Measurements from ENCODE around the gene RNF145.

Gene RNF145

DNA sequence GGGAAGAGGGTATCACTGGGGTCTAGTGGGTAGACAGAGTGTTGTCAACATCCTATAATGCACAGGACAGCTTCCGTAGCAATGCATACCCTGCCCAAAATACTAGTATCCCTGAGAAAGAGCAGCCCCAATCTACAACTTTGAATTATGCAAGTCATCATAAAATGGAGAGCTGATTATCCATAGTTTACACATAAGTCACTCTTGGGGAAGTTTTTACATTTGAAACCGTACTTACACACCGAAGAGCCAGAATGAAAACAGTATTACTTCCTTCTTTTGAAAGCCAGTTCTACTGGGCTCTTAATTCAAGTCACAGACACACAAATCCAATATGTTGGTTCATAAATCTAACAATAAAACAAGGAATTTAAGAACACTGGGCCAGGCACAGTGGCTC lies 21.6 kb downstream of the RNF145 start:
- Mint-ChIP-seq H3K9me3 (ENCODE audit: low read depth) (no peaks in the 10 kb centered on the region), H3K36me3 (peaks cover 28% of the 10 kb centered on the region), H3K4me1 (ENCODE audit: low read depth) (peaks cover 67% of the 10 kb centered on the region), H3K27ac (peak overlapping the region; percentile 81), H3K4me3 (no peak overlapping the region), H3K27me3 (no peaks in the 10 kb centered on the region)

DNA sequence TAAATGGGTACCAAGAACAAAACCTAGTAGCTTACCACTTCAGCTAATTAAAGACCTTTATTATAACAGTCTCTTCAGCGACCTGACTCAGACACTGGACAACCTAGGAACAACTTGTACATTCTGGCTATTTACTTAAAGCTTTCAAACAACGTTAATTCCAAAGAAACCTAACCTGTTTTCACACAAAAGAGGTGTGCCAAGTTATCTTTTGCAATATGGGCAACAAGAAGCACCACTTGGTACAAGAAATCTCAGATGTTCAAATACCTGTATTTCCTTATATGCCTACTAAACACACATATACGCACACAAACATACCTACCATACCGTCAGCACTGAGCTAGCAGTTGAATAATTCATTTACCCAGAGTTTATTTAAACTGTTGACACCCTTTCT lies 23.0 kb downstream of the RNF145 start:
- Mint-ChIP-seq H3K9me3 (ENCODE audit: low read depth) (no peaks in the 10 kb centered on the region), H3K4me1 (ENCODE audit: low read depth) (peaks cover 70% of the 10 kb centered on the region), H3K27ac (peak overlapping the region; percentile 78), H3K36me3 (peaks cover 24% of the 10 kb centered on the region), H3K27me3 (no peaks in the 10 kb centered on the region), H3K4me3 (no peak overlapping the region)

DNA sequence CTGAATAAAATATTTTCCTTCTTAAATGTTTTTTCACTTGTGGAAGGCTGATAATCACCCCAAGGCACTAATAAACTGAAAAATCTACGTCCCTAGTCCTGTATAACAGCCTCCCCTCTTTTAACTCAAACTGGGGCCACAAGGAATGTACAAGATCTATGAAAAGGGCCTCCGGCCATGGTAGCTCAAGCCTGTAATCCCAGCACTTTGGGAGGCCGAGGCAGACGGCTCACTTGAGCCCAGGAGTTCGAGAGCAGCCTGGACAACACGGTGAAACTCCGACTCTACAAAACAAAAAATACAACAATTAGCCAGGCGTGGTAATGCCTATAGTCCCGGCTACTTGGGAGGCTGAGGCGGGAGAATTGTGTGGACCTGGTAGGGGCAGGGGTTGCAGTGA lies 23.6 kb downstream of the RNF145 start:
- peaks cover 71% of the 10 kb centered on the region for H3K4me1 Mint-ChIP-seq (ENCODE audit: low read depth)
- peaks cover 23% of the 10 kb centered on the region for H3K36me3 Mint-ChIP-seq
- no peak overlapping the region for H3K4me3 Mint-ChIP-seq
- H3K9me3 Mint-ChIP-seq (ENCODE audit: low read depth), result no peaks in the 10 kb centered on the region
- H3K27ac Mint-ChIP-seq, result peak overlapping the region; percentile 78
- no peaks in the 10 kb centered on the region for H3K27me3 Mint-ChIP-seq

DNA sequence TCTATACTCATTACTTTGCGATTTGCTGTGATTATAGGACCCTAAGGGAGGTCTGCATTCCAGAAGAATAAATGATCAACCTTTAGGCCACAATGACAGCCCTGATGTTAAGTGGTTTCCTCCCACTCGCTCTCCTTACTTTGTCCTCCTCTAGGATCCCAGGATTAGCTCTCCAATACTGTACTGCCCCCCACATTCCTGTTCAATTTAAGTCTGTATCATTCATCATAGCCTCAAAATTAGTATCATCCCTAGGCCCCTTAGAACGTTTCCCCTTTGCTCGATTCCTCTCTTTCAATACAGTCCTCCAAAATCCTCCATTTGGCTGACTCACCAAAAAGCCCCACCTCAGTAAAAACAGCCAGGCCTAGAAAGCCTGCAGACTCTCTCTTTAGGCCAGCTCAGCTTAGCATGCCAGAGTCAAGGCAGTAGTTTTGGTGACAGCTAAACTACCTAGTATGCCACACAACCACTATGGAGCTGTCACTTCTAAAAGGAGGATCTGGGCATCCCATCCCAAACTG lies 24.4 kb downstream of the RNF145 start:
- peak overlapping the region; percentile 74 for H3K4me3 Mint-ChIP-seq
- H3K36me3 Mint-ChIP-seq, result peaks cover 22% of the 10 kb centered on the region
- peaks cover 78% of the 10 kb centered on the region for H3K4me1 Mint-ChIP-seq (ENCODE audit: low read depth)
- H3K27me3 Mint-ChIP-seq, result no peaks in the 10 kb centered on the region
- peak overlapping the region; percentile 98 for H3K27ac Mint-ChIP-seq
- H3K9me3 Mint-ChIP-seq (ENCODE audit: low read depth), result no peaks in the 10 kb centered on the region

DNA sequence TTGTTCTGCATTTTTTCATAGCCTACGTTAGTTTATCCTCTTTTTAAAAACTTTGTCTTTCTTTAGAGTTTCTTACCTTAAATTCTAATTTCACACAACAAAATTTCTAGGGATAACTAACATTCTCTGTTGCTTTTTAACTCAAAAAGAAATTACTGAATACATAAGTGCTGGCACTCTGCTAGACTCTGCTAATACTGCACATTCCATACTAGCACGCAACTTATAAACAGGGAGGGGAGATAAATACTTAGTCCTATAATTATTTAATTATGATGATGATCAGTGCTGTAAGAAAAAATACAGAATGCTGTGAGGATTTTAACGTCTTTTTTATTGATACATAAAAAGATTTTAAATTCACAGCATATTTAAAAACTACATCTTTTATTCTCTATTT lies 25.1 kb downstream of the RNF145 start:
- Mint-ChIP-seq H3K4me3 (no peak overlapping the region), H3K4me1 (ENCODE audit: low read depth) (peaks cover 78% of the 10 kb centered on the region), H3K36me3 (peaks cover 22% of the 10 kb centered on the region), H3K9me3 (ENCODE audit: low read depth) (no peaks in the 10 kb centered on the region), H3K27me3 (no peaks in the 10 kb centered on the region), H3K27ac (peak overlapping the region; percentile 98)

DNA sequence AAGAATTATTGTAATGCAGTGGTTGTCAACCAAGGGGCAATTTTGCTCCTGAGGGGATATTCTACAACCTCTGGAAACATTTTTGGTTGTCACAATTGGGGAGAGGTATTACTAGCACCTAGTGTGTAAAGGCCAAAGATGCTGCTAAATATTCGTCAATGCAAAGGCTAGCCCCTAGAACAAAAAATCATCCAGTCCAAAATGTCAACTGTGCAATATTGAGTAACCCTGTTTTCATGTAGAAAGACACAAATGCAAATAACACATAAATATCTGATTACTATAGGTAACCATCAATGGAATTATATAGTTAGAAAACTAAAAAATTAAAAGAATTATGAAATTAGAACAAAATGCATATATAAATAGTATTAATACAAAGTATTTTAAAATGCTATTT lies 26.1 kb downstream of the RNF145 start:
- peak overlapping the region; percentile 86 for H3K27ac Mint-ChIP-seq
- peaks cover 84% of the 10 kb centered on the region for H3K4me1 Mint-ChIP-seq (ENCODE audit: low read depth)
- no peak overlapping the region for H3K4me3 Mint-ChIP-seq
- H3K36me3 Mint-ChIP-seq, result peaks cover 23% of the 10 kb centered on the region
- H3K27me3 Mint-ChIP-seq, result no peaks in the 10 kb centered on the region
- H3K9me3 Mint-ChIP-seq (ENCODE audit: low read depth), result no peaks in the 10 kb centered on the region

DNA sequence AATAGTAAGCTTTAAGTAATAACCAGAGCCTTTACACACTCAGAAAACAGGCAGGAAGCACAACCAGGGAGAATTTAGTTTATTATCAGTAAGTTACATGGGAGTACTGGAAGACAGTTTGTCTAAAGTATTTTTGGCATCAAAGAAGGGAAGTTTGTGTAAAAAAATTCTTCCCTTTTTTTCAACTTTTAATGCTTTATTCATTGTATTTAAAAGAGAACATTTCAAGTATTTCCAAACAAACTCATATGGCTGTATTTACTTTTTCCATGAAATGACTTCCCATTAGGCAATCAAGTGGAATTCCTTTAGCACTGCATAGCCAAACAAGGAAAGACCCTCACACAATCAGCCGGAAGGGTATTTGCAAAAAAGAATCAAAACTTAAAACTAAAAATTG lies 26.7 kb downstream of the RNF145 start:
- Mint-ChIP-seq H3K36me3 (peaks cover 23% of the 10 kb centered on the region), H3K27ac (peak overlapping the region; percentile 86), H3K27me3 (no peaks in the 10 kb centered on the region), H3K4me1 (ENCODE audit: low read depth) (peaks cover 82% of the 10 kb centered on the region), H3K4me3 (no peak overlapping the region), H3K9me3 (ENCODE audit: low read depth) (no peaks in the 10 kb centered on the region)

DNA sequence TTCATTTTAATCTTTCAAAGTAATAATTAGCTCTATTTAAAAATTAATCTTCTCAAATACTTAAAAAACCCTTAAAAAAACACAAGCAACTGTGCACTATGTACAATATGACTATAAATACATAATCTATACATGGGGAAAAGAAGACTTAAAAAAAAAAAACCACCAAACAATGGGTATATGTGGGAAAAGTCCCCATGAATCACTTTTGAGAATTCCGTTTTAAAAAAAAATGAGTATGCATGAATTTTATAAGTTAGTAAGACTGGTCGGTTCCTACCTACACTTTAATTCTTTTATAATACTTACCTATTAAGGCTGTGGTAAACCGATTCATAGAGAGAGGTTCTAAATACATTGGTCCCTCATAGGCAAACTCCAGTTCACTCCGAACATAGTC lies 27.7 kb downstream of the RNF145 start:
- Mint-ChIP-seq H3K9me3 (ENCODE audit: low read depth) (no peaks in the 10 kb centered on the region), H3K4me1 (ENCODE audit: low read depth) (peaks cover 90% of the 10 kb centered on the region), H3K27ac (peak overlapping the region; percentile 98), H3K4me3 (peak overlapping the region; percentile 64), H3K36me3 (peaks cover 28% of the 10 kb centered on the region), H3K27me3 (no peaks in the 10 kb centered on the region)

DNA sequence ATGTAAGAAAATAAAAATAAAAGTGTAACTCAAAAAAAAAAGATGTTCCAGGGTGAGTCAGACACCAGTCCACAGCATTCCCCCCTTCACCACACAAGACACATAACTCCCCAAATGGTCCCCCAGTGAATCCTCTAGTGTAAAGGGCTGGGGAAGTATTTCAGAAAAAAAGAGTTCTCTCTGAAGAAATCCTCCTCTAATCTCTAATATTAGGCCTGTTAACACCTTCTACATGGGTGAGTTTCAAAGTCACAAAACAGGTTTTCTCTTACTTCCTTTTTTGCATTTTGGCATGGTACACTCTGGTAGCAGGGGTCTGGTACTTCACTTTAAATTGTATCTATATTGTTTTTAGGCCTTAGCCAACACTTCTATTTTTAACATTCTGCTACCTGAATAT lies 28.2 kb downstream of the RNF145 start:
- Mint-ChIP-seq H3K36me3 (peaks cover 29% of the 10 kb centered on the region), H3K27ac (peak overlapping the region; percentile 98)

DNA sequence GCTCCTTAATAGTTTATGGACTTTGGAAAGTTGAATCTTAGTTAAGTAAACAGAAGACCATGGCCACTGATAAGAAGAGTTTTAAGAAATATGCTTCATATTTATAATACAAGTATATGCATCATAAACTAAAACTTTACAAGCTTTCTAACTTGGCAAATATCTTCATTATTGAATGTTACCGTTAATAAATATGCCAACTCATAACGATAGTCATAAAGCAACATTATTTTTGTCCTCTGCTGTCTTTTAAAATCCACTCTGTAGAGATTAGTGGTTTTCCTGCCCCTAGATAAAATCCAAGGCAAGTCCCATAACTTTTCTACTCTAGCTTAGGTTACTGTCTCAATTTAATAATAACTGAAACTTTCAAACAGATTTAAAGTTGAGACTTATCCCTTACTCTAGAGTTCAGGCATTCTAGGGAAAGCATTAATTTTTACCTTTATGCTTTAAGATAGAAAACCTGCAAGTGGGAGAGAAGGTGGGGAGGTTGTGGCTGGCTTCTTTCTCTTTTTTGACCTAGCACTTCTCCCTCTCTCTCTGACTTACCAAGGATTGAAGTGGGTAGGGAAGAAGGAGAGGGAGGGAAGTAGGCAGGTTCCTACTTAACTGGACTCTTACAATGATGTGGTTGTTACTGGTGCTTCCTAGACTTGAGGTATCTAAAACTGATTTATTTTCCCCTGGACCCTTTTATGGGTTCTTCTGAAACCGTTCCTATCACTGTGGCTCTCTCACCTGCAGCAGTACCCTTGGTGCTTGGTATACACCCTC lies 29.6 kb downstream of the RNF145 start:
- Mint-ChIP-seq H3K9me3 (ENCODE audit: low read depth) (no peaks in the 10 kb centered on the region), H3K4me3 (peak overlapping the region; percentile 76), H3K4me1 (ENCODE audit: low read depth) (peaks cover 90% of the 10 kb centered on the region), H3K36me3 (peaks cover 25% of the 10 kb centered on the region), H3K27ac (peak overlapping the region; percentile 98), H3K27me3 (no peaks in the 10 kb centered on the region)

More for the DNA sequence above, 28.2 kb downstream of the RNF145 start:
- H3K4me1 Mint-ChIP-seq (ENCODE audit: low read depth), result peaks cover 91% of the 10 kb centered on the region
- peak overlapping the region; percentile 64 for H3K4me3 Mint-ChIP-seq
- H3K27me3 Mint-ChIP-seq, result no peaks in the 10 kb centered on the region
- no peaks in the 10 kb centered on the region for H3K9me3 Mint-ChIP-seq (ENCODE audit: low read depth)

DNA sequence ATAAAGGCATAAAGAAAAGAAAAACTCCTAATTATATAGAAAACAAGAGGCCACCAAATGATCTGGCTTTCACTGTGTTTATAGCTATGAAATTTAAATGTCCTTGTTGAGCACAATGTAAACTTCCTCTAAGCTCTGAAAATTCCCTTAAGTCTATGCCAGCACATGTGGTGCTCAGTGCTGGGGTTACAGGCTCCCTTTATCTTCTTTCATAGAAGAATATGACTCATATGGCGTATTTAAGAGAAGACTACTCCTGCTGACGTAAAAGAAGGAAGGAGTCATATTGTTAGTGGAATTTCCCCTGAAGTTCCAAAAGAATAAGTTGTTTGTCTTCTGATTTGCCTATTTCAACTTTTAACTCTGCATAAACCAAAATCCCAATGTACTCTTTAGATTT lies 30.4 kb downstream of the RNF145 start:
- Mint-ChIP-seq H3K27ac (peak overlapping the region; percentile 98), H3K4me3 (peak overlapping the region; percentile 76), H3K4me1 (ENCODE audit: low read depth) (peaks cover 91% of the 10 kb centered on the region), H3K36me3 (peaks cover 25% of the 10 kb centered on the region), H3K9me3 (ENCODE audit: low read depth) (no peaks in the 10 kb centered on the region), H3K27me3 (no peaks in the 10 kb centered on the region)

DNA sequence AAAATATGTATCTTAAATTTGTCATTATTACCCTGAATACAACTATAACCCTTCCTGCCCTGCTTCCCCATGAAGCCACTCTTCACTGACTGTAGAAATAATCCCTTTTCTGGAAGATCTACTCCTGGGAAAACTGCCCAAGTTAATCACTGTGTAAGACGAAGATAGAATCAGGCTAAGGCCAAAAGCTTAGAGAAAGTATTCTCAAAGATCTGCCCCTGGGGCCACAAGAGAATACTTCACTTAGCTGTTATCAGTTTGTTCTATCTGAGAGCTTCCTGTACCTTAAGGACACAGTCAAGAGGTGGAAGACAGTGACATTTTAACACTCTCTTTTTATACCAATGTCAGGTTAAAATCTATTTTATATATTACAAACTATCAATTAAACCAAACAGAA lies 33.8 kb downstream of the RNF145 start:
- Mint-ChIP-seq H3K4me1 (ENCODE audit: low read depth) (peaks cover 75% of the 10 kb centered on the region), H3K36me3 (peaks cover 28% of the 10 kb centered on the region), H3K4me3 (peak overlapping the region; percentile 67), H3K27me3 (no peaks in the 10 kb centered on the region), H3K27ac (peak overlapping the region; percentile 91), H3K9me3 (ENCODE audit: low read depth) (no peaks in the 10 kb centered on the region)

DNA sequence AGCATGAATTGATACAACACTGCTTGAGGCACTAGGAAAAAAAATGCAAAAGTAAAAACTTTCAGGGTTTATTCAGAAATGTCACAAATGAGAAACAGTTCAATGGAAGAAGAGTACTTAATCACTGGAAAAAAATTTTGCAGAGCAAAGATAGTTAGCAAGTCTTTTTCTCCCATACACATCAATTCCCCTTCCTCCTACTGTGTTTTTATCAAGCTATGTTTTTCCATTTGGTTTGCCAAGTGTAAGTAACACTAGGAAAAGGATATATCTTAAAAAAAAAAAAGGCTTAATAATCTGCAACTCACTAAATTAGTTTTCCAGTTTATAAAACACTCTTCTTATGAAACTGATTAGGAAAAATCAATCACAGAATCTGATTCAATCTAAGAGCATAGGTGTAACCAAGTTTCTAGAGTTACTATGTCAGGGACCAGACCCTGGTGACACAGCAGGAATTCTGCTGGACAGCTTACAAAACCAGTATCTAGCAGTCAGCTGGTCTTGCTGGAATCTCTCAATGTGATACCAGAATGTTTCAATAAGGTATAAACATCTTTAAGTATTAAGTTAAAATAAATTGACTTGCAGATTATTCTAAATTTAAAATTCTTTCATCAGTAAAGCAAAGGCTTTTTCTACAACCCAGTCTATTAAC lies 34.7 kb downstream of the RNF145 start:
- Mint-ChIP-seq H3K36me3 (peaks cover 29% of the 10 kb centered on the region), H3K27me3 (no peaks in the 10 kb centered on the region), H3K4me3 (peak overlapping the region; percentile 33), H3K4me1 (ENCODE audit: low read depth) (peaks cover 71% of the 10 kb centered on the region), H3K27ac (peak overlapping the region; percentile 84), H3K9me3 (ENCODE audit: low read depth) (no peaks in the 10 kb centered on the region)

DNA sequence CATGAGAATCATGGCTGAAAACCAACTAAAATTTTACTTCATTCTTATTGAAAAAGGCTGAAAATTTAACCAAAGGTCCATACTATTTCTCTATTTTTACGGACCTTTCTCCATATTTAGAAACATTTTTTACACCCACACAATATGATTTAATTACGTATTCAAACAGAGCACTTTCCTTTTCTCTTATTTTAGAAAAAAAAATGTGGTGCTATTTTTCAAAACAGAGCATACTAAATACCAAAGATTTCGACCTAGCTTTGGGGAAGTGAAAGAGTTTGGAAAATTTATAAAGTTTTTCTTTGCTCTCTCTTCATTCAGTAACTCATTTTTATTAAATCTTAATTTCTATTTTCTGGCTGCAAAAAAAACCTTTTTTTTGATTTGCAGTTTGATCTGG lies 38.1 kb downstream of the RNF145 start:
- peaks cover 54% of the 10 kb centered on the region for H3K4me1 Mint-ChIP-seq (ENCODE audit: low read depth)
- no peak overlapping the region for H3K4me3 Mint-ChIP-seq
- H3K27ac Mint-ChIP-seq, result no peak overlapping the region
- no peaks in the 10 kb centered on the region for H3K9me3 Mint-ChIP-seq (ENCODE audit: low read depth)
- no peaks in the 10 kb centered on the region for H3K27me3 Mint-ChIP-seq
- H3K36me3 Mint-ChIP-seq, result peaks cover 16% of the 10 kb centered on the region

DNA sequence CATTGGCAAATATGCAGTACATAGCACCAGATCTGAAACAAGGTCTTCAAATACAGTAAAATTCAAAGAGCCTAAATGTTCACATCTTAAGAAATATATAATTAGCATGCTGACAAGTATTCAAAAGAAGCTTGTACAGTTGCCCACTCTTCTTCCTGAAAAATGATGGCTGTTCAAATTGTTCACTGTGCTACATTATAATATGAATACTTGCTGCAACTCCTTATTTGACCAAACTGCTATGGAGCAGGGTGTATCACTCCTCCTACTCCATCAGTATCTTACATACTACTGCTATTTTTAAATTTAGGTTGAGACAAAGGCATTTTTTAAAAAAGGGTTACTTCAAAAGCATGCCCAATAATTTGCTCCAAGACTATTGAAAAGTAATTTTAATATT lies 39.3 kb downstream of the RNF145 start:
- H3K36me3 Mint-ChIP-seq, result peaks cover 12% of the 10 kb centered on the region
- no peak overlapping the region for H3K4me3 Mint-ChIP-seq
- peak overlapping the region; percentile 31 for H3K27ac Mint-ChIP-seq
- H3K9me3 Mint-ChIP-seq (ENCODE audit: low read depth), result no peaks in the 10 kb centered on the region
- H3K27me3 Mint-ChIP-seq, result no peaks in the 10 kb centered on the region
- peaks cover 50% of the 10 kb centered on the region for H3K4me1 Mint-ChIP-seq (ENCODE audit: low read depth)

All from activated naive CD8-positive, alpha-beta T cell (primary cell).